AG04450 (cell line): ENCODE results near the gene RABGAP1L. TPM values are rescaled to one million over a fixed set of nuclear protein-coding genes. Genes with fewer than 3 reads are reported as not detected.
"Not testable (repeated sequence)": the region's sequence is repeated elsewhere in the genome, so short reads cannot be mapped to it uniquely, and the experiment has no call there.

Source experiments
- CTCF ChIA-PET: fragments of 300-600, 350-600 bp; formaldehyde crosslinking; extraction: SDS; loops from one replicate; lab custom pipeline; 2022; ENCODE audit warnings: antibody characterized with exemption, inconsistent platforms; lab: Charles Lee
- POLR2A ChIA-PET: fragments of 350-600 bp; formaldehyde crosslinking; extraction: SDS; loops from one replicate; lab custom pipeline; 2021; ENCODE audit warnings: antibody characterized with exemption, inconsistent platforms; lab: Yijun Ruan, JAX
- DNase-seq: peaks from one replicate; pipeline ENCODE4 v3.0.0-alpha.2; 2011; ENCODE audit warnings: low read depth, low spot score
- H3K27ac ChIP-seq: one replicate; pipeline ENCODE4 v1.5.1; 2012; ENCODE audit warnings: low read depth, low read length, control low read depth
- H3K27me3 ChIP-seq: one replicate; pipeline ENCODE4 v1.6.0; 2012; ENCODE audit warnings: low read length; ENCODE audit not compliant: control insufficient read depth, insufficient read depth
- H3K4me3 ChIP-seq: 2 replicates; pipeline ENCODE4 v1.5.1; 2011; ENCODE audit warnings: mild to moderate bottlenecking, low read depth, low read length, control low read depth
- H3K9me3 ChIP-seq: 2 replicates; pipeline ENCODE4 v1.5.1; 2012; ENCODE audit warnings: low read length; ENCODE audit not compliant: control insufficient read depth, insufficient read depth
- CTCF ChIP-seq: IDR thresholded peaks from 2 replicates; pipeline ENCODE4 v1.5.1; 2011; ENCODE audit warnings: low read depth, low read length, control low read depth, inconsistent platforms
- polyA plus RNA-seq: library from polyadenylated mRNA; depleted of rRNA; stranded (reverse); fragments of >200 nt; gene quantifications from 2 replicates; pipeline ENCODE4 v1.2.3, GENCODE V29; 2011

The RABGAP1L gene
- polyA plus RNA-seq, 1 experiment, result 21.2 TPM

GRCh38 chr1:175023043-175023921 is 864.0 kb downstream of the RABGAP1L start, which contains the start of gene MRPS14:
MRPS14 (minus strand) TSS chr1:175023425; CDS start chr1:175023408, 17 bp downstream.
- CTCF ChIA-PET, result interaction anchor here (0.8 to 2.7 kb wide), 7 partner anchors 8 to 761 kb away, joined by 3 to 14 read pairs (median 4); no protein-coding TSS in a partner anchor
- peak within 1 kb of the TSS; percentile 80 for H3K27ac ChIP-seq
- H3K27me3 ChIP-seq, result no peaks in the 10 kb centered on the region
- H3K9me3 ChIP-seq, result no peaks in the 10 kb centered on the region; the same call in 1 of the 2 replicates
- POLR2A ChIA-PET, result interaction anchor here (0.7 to 1.5 kb wide), 8 partner anchors 9 to 1185 kb away, joined by 4 to 35 read pairs (median 6); partner anchors contain the start of gene CACYBP
- DNase-seq, result peak; percentile 98
- TF ChIP-seq CTCF, result no peak
- H3K4me3 ChIP-seq, result peak within 1 kb of the TSS; percentile 96

GRCh38 chr1:175023922-175024242 is 864.6 kb downstream of the RABGAP1L start:
- POLR2A ChIA-PET, result interaction anchor here (1.0 to 1.5 kb wide), 7 partner anchors 9 to 1184 kb away, joined by 4 to 35 read pairs (median 7); partner anchors contain the start of gene CACYBP
- H3K27me3 ChIP-seq, DNase-seq, H3K9me3 ChIP-seq: not testable (repeated sequence)
- peak overlapping the region; percentile 96 for H3K4me3 ChIP-seq
- CTCF ChIA-PET, result interaction anchor here (1.4 to 2.7 kb wide), 3 partner anchors 25 to 101 kb away, joined by 3 to 14 read pairs (median 6); no protein-coding TSS in a partner anchor
- peak overlapping the region; percentile 80 for H3K27ac ChIP-seq

GRCh38 chr1:175024773-175025172 is 865.5 kb downstream of the RABGAP1L start:
- DNase-seq, result no peak
- POLR2A ChIA-PET, result interaction anchor here (1.0 kb wide), 1 partner anchor 26 kb away, joined by 3 read pairs; no protein-coding TSS in a partner anchor
- Histone ChIP-seq H3K27ac (no peak overlapping the region), H3K9me3 (no peaks in the 10 kb centered on the region; the same call in 1 of the 2 replicates), H3K4me3 (no peak overlapping the region), H3K27me3 (no peaks in the 10 kb centered on the region)
- CTCF ChIA-PET, result interaction anchor here (1.9 to 2.7 kb wide), 2 partner anchors 26 to 100 kb away, joined by 6 to 14 read pairs; no protein-coding TSS in a partner anchor
- TF ChIP-seq CTCF, result no peak

- no peak for DNase-seq
- Histone ChIP-seq H3K9me3 (no peaks in the 10 kb centered on the region), H3K27ac (no peak overlapping the region), H3K4me3 (no peak overlapping the region), H3K27me3 (peaks cover 7% of the 10 kb centered on the region)
- ChIA-PET CTCF (no interaction called here), POLR2A (no interaction called here)
- TF ChIP-seq CTCF, result no peak
These were observed 874.6 kb downstream of the RABGAP1L start for GRCh38 chr1:175033953-175034352.

- H3K4me3 ChIP-seq, result no peak overlapping the region
- H3K9me3 ChIP-seq, result no peaks in the 10 kb centered on the region
- no peak for TF ChIP-seq CTCF
- peaks cover 7% of the 10 kb centered on the region for H3K27me3 ChIP-seq
- DNase-seq, result no peak
- CTCF ChIA-PET, result no interaction called here
- no peak overlapping the region for H3K27ac ChIP-seq
- POLR2A ChIA-PET, result no interaction called here
These were observed 875.5 kb downstream of the RABGAP1L start for GRCh38 chr1:175034775-175035174.
